ENCODE results near the gene C16orf89. TPM values are rescaled to one million over a fixed set of nuclear protein-coding genes. Genes with fewer than 3 reads are reported as not detected.

Gene C16orf89
- total RNA-seq, 2 donors from 2014 or later, result 1.6 to 3.6 TPM

DNA sequence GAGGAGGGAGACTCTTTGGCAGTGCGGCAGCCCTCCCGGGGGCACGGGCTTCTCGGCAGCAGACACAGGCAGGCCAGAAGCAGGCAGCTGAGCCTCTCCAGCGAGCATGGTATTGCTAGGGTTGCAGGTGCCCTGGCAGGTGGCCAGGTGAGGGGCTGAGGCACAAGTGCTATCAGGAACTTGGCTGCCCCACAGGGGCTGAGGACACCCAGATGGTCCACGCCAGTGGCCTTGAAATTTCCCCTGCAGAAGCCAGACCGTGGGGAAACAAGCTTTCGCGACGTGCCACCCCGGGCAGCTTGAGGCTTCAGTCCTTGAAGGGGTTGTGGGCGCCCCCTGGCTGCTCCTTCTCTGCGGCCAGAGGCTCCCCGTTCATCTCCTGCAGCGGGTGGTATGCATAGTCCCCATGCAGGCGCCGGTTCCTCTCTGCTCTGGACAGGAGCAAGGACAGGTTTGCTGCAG lies 40.6 kb downstream of the C16orf89 start:
- H3K4me3 ChIP-seq, result no peak overlapping the region
- TF ChIP-seq, protein P1, sequence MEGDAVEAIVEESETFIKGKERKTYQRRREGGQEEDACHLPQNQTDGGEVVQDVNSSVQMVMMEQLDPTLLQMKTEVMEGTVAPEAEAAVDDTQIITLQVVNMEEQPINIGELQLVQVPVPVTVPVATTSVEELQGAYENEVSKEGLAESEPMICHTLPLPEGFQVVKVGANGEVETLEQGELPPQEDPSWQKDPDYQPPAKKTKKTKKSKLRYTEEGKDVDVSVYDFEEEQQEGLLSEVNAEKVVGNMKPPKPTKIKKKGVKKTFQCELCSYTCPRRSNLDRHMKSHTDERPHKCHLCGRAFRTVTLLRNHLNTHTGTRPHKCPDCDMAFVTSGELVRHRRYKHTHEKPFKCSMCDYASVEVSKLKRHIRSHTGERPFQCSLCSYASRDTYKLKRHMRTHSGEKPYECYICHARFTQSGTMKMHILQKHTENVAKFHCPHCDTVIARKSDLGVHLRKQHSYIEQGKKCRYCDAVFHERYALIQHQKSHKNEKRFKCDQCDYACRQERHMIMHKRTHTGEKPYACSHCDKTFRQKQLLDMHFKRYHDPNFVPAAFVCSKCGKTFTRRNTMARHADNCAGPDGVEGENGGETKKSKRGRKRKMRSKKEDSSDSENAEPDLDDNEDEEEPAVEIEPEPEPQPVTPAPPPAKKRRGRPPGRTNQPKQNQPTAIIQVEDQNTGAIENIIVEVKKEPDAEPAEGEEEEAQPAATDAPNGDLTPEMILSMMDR (IDR thresholded peaks at IDR 0.05), result no peak

DNA sequence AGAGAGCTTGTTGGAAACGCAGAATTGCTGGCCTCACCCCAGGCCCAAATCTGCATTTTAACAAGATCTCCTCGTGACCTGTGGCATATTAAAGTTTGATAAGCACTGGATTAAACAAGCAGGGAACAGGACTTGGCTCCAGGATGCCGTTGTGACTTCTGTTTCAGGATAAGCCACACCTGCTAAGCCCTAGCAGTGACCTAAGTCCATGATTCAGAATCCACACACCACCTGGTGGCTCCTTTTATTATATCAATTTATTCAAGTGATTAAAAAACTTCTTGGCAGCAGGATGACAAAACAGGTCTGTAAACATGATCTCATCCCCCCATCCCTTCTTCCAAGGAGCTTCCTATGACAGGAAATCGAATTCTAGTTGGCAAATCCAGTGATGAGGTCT lies 41.1 kb downstream of the C16orf89 start:
- Histone ChIP-seq H3K36me3 (no peaks in the 10 kb centered on the region), H3K27me3 (no peaks in the 10 kb centered on the region), H3K27ac (no peak overlapping the region), H3K4me1 (no peaks in the 10 kb centered on the region), H3K9me3 (no peaks in the 10 kb centered on the region), H3K4me3 (no peak overlapping the region), H3K9ac (ENCODE audit: low read depth in 2 of 2, low read length in 2 of 2) (no peak overlapping the region)
- DNase-seq, result peak; percentile 57
- TF ChIP-seq, protein P1 (IDR thresholded peaks at IDR 0.05), result peak; percentile 17
- intact Hi-C loops (cut with DNase I), result no loop called here

More for the DNA sequence above, 40.6 kb downstream of the C16orf89 start:
- H3K4me1 ChIP-seq, result no peaks in the 10 kb centered on the region
- DNase-seq, result peak; percentile 42
- no peak overlapping the region for H3K27ac ChIP-seq
- H3K27me3 ChIP-seq, result no peaks in the 10 kb centered on the region
- H3K36me3 ChIP-seq, result no peaks in the 10 kb centered on the region
- intact Hi-C loops (cut with DNase I), result no loop called here
- H3K9me3 ChIP-seq, result no peaks in the 10 kb centered on the region
- H3K9ac ChIP-seq (ENCODE audit: low read depth in 2 of 2, low read length in 2 of 2), result no peak overlapping the region

DNA sequence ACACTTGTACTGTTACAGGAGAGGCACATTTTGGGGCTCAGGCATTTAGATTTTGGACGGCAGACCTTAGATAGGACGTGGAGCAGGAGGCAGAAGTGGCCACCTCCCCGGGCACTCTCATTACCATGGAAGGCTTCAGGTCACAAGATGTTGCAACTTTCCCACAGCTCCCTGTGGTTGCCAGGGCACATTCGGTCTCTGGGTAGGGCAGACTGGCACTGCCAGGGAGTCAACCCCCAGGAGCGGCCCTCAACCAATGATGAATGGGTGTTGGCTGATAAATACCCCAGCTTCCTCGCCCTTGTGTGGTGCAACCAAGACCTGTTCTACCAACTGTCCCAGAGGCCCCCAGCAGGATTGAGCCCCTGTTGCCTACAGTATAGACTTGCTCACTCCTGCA lies 43.2 kb downstream of the C16orf89 start:
- Histone ChIP-seq H3K9ac (ENCODE audit: low read depth in 2 of 2, low read length in 2 of 2) (no peak overlapping the region), H3K36me3 (no peaks in the 10 kb centered on the region), H3K27ac (no peak overlapping the region), H3K4me1 (no peaks in the 10 kb centered on the region), H3K4me3 (no peak overlapping the region), H3K9me3 (no peaks in the 10 kb centered on the region), H3K27me3 (no peaks in the 10 kb centered on the region)
- DNase-seq, result no peak
- TF ChIP-seq, protein P1 (IDR thresholded peaks at IDR 0.05), result no peak
- intact Hi-C loops (cut with DNase I), result no loop called here

DNA sequence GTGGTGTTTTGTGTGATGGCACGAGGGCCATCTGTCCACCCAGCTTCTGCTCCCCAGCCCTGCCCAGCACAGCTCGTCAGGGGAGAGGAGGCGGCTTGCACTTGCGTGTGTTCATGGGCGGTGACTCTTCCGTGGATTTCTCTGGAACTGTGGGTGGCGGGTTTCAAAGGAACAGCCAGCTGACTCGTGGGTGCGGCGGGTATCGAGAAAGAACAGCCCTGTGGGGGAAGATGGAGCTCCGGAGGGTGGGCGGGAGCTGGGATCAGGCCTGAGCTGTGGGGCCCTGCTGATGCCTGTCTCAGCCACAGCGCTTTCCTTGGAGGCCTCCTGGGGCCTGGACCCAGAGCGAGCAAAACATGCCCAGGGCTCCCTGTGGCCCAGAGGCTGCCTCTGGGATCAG lies 45.2 kb downstream of the C16orf89 start:
- no peak overlapping the region for H3K9ac ChIP-seq (ENCODE audit: low read depth in 2 of 2, low read length in 2 of 2)
- TF ChIP-seq, protein P1 (IDR thresholded peaks at IDR 0.05), result no peak
- H3K36me3 ChIP-seq, result no peaks in the 10 kb centered on the region
- intact Hi-C loops (cut with DNase I), result no loop called here
- no peak overlapping the region for H3K27ac ChIP-seq
- no peak overlapping the region for H3K4me3 ChIP-seq
- no peaks in the 10 kb centered on the region for H3K27me3 ChIP-seq
- no peaks in the 10 kb centered on the region for H3K9me3 ChIP-seq
- no peak for DNase-seq
- H3K4me1 ChIP-seq, result no peaks in the 10 kb centered on the region

DNA sequence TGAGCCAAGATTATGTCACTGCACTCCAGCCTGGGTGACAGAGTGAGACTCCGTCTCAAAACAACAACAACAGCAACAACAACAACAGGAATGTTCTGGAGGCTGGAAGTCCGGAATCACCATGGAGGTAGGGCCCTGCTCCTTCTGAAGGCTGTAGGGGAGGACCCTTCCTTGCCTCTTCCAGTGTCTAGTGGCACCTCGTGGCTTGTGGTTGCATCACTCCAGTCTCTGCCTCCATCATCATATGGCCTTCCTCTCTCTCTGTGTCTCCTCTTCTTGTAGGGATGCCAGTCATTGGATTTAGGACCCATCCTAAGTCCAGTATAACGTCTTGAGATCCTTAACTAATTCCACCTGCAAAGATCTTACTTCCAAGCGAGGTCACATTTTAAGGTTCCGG lies 46.0 kb downstream of the C16orf89 start:
- intact Hi-C loops (cut with DNase I), result no loop called here
- no peak overlapping the region for H3K4me3 ChIP-seq
- no peaks in the 10 kb centered on the region for H3K9me3 ChIP-seq
- no peaks in the 10 kb centered on the region for H3K4me1 ChIP-seq
- H3K36me3 ChIP-seq, result no peaks in the 10 kb centered on the region
- no peak for DNase-seq
- no peak overlapping the region for H3K27ac ChIP-seq
- no peaks in the 10 kb centered on the region for H3K27me3 ChIP-seq
- TF ChIP-seq, protein P1 (IDR thresholded peaks at IDR 0.05), result no peak
- H3K9ac ChIP-seq (ENCODE audit: low read depth in 2 of 2, low read length in 2 of 2), result no peak overlapping the region
